NCI-H226 (cell line): Measurements from ENCODE around the gene DRGX.

Source experiments
- DNase-seq: peaks from one replicate; pipeline ENCODE4 v3.0.0-alpha.2; 2015

The DRGX gene

DNA sequence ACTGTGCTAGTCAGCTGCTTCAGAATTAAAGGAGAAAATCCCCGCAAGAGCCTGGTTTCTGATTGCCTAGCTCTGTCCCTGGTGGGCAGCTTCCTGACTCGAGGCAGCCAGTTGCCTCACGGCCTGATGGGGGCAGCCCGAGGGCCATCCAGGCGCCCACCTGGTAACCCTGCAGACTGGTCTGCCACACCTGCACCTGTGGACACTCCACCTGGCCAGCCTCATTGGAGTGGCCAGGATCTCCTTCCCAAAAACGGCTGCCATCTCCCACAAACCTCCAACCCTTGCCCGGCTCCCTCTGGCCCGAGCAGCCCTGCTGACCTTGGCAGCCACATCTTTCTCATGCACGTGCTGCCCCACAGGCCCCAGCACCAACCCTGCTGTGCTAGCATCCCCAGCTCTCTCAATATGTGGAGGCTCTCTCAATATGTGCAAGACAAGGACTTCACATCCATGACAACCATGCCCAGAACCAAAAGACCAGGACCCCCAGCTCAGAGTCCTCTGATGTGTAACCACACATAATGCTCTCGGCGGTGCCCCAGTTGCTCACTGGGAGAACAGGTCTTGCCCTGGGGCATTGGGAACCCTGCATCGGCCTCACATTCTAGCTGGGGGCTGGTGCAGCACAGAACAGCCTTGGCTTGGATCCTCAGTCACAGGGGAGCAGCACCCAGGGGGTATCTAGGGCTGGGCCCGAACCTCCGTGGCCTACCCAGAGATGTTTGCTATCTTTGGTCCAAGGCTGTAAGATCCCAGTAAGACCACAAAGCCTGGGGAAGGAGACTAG is 14.6 kb downstream of the DRGX start:
- DNase-seq, result no peak

DNA sequence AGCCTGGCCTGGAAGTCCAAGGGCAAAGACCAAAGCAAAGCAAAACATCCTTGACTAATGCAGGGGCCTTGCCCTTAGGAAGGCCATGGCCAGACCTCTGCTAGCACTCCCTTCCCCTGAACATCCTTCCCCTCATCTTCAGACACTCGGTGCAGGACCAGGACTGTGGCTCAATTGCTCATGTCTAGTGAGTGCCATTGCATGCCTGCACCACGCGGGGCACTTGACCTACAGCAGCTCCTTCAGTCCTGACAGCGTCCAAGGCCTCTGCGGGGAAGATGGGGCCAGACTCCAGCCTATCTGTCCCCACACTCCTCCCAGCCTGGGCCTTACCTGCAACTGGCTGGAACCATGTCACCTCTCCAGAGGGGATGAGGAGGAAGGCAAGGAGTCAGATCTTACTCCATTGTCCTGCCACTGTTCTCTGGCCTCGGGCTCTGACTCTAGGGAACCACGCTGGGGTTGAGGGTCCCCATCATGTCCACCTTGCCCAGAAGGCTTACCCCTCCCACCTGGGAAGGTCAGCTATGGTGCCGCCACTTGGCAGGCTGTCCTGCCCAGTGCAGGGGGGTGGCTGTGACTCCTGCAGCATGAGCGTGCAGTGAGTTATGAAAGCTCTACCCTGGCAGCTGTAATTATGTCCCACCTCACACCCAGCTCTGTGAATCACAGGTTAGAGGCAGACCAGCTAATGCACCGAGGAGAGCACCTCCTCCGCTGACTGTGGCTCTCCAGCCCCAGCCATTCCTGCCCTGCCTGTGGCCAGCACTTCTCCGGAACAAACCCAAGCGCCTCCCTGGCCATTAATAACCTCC is 16.1 kb downstream of the DRGX start:
- DNase-seq, result no peak

DNA sequence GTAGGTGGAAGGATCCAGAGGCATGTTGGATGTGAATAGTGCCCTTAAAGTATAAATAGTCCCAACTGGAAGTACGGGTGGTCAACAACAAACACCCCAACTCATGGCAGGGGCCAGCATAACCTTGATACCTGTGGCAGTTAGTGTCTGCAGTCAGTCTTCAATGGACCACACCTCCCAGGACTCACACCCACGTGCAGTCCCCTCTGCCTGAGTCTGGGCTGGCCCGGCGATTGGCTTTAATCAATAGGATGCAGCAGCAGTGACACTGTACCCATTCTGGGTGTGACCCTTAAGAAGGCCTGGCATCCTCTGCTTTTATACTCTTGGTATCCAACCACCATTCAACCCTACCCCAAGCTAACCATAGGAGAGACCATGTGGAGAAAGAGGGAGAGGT is 18.6 kb downstream of the DRGX start:
- no peak for DNase-seq

DNA sequence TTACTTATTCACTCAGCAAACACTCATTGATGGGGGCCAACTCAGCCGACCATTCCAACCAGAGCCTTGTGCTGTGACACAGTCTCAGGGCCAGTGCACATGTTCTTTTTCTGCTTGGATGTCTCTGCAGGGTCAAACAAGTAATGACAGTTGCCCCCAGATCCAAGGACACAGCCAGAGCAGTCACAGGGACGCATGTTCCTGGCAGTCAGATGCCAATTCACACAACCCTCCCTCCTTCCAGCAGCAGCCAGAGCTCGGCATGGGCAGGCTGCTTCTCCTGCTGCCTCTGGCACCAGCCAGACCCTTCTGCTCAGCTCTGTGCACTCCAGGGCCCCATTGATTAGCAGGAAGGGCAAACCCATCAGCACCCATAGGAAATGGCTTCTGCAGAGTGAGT is 20.3 kb downstream of the DRGX start:
- DNase-seq, result no peak

DNA sequence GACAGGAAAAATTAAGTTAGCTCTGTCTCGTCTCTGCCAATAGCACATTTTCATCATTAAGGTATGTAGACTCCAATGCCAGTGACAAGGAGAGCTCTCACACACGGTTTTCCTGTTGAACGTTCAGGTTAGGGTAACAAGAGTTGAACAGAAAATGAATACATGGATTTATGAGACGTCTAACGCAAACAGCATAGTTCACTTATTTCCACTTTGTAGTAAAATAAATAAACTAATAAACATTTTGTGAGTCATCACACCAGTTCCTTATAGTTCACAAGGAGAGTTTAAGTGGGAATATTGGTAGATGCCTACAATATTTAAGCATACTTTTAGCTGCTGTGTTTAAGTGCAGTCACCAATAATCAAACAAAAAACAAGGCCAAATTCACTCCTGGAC is 21.1 kb downstream of the DRGX start:
- no peak for DNase-seq

DNA sequence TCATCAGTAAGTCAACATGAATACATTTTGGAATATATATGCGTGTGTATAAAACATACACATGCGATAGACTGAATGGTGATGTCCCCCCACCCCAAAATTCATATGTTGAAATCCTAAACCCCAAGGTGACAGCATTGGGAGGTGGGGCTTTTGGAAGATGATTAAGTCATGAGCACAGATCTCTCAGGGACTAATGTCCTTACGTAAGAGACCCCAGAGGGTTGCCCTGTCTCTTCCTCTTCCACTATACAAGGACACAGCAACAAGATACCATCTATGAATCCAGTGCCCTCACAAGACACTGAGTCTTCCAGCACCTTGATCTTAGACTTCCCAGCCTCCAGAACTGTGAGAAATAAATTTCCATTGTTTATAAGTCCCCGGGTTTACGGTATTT is 22.5 kb downstream of the DRGX start:
- DNase-seq, result no peak

DNA sequence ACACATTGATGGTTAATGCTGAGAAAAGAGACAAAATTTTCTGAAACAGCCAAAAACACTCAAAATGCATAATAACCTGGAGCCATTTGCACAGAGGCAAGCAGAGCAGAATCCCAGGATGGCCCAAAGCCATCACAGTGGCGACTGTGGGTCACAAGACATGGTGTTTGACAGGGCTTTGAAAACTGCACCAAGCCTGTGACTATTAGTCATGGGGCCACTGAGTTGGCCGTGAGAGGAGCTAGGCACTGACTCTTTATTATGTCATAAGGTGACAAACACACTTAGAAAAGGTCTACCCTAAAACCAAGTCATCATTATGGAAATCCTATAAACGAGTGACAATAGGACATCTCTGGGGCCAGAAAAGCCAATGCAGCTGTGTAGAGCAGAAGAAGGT is 23.9 kb downstream of the DRGX start:
- DNase-seq, result no peak

DNA sequence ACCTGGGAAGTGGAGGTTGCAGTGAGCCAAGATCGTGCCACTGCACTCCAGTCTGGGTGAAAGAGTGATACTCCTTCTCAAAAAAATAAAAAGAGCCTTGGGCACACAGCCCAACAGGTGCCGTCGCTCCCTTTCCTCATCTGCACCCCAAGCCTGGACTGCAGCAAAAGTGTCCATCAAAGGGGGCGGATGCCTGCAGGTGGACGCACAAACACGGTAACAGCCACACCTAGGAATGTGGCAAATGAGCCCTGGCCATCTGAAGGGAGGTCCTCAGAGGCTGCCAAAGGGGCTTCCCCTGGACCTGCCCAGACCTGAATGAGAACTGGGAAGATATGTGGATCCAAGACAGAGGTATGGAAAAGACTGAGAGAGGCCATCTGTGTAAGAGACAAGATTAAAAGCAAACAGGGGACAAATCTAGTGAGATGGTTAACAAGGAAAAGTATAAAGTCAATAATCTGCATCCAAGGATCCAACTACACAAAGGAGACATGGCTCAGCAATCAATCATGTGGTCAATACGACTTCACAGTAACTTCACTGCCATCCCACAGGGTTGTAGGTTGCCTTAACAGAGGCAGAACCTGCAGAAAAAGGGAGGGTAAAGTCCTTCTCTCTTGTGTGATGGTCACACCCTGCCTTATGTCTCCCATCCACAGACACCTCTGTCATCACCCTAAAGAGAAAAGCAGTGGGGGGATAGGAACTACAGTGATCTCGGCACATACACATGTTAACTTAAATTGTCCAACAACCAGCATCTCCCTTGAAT is 25.4 kb downstream of the DRGX start:
- no peak for DNase-seq

DNA sequence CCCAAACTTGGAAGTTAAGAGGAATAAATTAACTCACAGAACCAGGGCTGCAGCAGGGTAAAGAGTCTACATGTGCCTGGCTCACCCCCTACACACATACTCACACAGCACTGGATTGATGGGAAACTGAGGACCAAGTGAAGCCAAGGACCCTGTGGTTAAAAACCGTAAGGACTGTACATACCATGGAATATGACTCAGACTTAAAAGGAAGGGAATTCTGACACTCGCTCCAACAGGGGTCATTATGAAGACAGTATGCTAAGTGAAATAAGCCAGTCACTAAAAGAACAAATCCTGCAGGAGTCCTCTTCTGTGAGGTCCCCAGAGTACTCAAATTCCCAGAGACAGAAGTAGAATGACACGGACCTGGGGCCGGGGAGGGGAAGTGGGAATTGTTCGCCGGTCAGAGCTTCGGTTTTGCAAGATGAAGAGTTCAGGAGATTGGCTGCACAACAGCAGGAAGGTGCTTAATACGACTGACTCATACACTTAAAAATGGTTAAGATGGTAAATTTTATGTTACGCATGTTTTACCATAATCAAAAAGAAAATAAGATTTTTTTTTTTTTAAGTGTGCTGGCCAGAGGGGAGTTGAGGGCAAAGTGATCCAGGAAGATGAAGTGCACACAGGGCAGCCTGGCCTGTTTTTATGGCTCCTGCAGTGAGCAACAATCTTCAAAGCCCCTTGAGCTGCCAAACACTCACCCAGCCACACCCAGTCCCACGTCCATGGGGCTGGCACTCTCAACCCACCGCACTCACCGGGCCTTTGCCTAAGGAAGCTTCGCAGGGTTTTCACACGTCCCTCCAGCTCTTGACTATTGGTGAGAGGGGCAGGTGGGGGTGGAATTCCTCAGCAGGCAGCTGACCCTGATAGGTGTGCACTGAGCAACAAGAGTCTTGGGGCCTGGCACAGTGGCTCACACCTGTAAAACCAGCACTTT is 26.4 kb downstream of the DRGX start:
- DNase-seq, result no peak

DNA sequence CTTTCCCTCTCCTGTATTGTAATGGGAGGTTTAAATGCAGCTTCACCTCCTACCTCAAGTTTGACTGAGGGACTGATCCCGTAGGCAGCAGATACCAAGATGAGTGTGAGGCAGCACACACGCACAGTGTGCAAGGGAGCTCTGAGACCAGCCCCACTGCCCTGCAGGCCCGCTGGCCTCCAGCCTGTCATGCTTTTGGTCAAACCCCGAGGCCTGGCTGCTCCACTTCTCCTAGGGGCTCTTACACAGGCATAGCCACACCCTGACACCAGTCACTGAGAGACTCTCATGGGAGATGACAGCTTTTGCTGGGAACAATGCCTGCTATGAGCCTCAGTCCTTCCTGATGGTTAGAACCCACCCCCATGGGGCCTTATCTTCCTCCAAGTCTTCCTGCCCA is 27.6 kb downstream of the DRGX start:
- DNase-seq, result no peak

DNA sequence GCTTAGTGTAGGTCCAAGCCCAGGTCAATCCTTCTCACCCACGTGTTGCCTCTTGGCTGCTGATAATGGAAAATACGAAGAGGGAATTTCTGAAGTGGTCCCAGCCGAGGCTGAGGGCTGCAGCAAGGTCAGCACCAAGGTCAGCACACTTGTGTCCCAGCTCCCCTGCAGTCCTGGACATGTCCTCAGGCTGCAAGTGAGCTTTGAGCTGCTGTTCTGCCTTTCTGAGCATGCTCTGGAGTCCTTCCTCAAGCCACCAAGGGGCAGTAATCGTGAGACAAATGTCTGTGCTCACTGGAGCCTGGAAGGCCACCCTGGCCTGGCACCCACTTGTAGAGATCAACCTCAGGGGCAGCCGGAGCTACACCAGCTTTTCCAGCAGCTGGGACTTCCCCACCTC is 28.3 kb downstream of the DRGX start:
- no peak for DNase-seq

DNA sequence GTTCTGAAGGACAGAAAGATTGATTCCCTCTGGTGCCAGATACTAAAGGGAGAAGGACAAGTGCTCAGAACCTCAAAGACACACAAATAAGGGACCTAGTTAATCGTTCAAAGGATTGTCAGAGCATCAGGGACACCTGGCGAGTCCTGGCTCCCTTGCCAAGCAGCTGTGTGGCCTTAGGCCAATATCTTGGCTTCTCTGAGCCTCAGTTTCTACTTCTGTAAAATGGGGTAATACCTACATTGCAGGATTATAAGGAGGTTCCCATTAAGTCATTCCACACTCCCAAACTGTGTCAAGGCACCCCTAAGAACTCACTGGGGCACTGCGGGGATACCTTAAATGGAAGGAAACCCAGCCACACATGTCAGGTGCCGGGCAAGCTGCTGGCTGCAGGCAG is 29.4 kb downstream of the DRGX start:
- DNase-seq, result no peak

DNA sequence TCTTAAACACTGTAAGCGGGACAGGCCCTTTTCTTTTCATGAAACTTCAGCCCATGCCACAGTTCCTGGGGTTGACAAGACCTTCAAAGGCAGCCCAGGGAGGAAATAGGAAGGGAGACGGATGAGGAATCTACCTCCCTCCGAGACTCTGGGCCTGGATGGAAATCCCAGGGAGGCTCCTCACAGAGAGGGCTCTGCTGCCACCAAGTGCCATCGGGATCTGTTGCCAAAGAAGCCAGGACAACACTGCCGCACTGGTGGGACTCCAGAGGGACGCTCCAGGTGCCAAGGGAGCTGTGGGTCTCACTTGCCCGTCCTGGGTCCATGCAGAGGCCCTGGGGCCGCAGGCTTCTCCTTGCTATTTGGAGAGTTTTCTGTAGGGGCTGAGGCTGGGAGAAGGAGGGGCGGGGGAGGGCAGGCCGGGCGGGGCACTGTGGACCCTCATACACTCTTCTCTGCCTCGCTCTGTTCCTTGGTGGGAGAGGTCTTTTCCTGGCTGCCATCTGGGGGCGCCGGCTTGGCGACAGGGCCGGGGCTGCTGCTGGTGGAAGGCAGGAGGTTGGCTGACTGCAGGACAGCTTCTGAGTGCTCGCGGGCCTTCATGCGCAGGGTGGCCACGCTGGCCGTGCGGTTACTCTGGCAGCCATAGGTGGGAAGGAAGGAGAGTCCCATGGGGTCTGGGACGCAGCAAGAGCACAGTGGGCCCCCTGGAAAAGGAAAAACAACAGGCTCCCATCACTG is 30.0 kb downstream of the DRGX start:
- DNase-seq, result no peak

DNA sequence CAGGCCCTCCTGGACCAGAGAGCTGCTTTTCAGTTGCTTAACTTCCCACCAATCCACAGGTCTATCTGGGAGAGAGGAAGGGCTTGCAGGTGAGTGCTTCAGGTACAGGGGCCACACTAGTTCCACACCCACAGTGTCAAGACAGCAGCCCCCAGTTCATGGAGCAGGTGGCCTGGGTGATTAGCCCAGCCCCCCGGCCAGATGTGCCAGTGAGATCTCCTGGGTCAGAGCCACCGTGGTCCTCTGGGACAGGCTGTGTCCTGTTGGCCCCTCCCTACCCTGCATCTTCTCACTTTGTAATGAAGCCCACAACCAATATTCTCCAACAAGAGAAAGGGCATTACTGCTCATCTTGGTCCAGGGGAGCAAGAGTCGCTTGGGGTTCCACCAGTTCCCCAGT is 30.6 kb downstream of the DRGX start:
- no peak for DNase-seq

DNA sequence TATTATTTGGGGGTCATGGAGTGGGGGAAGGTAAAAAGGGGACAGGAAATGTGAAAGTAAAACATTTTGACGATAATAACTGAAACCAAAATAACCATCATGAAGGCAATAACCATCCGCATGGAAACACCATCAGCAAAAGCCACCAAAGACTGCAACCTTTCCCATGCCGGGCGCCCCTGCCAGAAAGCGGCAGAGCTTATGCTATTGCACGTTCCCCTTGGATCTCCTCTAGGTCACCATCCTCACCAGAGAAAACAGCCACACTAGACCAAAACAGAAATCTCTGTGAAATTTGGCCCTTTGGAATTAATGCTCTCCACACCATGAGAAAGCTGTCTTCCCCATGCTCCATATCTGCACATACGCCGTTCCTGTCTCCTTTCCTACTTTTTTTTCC is 31.1 kb downstream of the DRGX start:
- no peak for DNase-seq

DNA sequence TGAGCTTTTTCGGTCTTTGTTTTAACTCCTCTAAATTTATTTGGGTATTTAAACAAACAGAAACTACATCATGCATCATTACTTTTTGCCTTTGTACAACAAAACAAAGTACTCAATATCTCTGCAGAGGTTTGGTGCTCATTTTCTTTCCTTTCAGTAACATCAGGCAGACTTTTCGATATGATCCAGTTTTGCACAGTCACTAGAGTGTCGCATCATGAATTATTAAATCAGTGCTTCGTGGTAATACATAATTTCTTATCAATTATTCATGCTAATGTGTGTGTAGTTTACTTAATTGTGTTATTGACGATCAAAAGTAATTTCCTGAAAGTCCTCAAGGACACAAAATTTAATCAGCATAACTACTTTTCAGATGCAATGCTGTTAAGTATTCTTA is 31.8 kb downstream of the DRGX start:
- no peak for DNase-seq

DNA sequence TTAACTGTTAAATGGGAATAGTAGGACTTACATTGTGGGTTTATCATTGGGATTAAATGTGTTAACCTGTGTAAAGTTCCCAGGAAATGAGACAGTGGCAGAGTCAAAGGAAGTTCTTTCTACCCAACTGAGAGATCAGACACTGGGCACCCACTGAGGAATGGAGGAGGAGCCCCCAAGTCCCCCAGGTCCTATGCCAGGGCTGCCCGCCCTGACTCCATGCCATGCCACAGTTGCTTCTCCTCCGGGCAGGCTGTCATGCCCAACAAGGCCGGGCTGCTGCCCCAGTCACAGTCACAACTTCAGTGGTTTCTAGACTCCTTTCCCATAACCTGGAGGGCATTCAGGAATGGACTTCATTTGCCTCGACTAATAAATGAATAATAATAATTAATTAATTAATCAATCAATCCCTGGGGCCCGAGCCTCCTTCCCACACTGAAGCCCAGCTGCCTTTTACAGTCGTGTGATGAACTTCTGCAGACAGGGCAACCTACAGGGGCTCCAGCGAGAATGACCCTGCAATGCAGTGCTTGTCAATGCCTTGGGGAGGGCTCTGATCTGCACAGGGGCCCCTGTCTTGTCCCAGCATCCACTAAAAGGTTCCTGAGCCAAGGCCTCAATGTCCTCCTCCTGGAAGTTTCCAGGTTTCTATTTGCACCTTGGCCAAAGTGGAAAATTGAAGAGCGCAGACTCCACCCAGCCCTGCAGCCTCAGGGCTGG is 32.4 kb downstream of the DRGX start:
- DNase-seq, result no peak

DNA sequence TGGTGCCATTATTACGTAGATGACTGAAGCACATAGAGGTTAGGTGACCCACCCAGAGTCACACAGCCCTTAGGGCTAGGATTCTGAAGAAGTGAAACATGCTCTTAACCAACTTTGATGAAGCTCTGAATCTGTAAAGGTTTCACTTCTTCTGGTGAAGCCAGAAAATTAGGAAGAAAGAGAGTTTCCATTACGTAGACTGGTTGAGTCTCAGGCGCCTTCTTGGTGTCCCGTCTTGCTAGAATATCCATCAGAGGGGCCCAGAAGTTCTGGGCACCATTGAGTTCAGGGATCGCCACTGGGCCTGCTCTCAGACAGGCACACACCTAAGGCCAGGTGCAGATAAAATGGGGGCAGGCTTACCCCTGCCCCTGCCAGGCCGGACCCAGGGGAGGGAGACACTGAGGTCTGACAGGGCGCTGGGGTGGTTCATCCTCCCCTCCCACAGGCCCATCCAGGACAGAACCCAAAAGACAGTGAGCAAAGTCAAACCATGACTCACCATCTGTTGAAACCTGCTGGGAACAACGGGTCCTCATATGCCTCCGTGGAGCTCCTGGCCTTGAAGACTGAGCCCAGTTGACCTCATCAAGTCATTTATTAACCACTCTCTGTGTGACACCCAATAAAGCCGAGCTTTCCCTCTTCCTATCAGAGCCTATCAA is 33.2 kb downstream of the DRGX start:
- DNase-seq, result no peak

DNA sequence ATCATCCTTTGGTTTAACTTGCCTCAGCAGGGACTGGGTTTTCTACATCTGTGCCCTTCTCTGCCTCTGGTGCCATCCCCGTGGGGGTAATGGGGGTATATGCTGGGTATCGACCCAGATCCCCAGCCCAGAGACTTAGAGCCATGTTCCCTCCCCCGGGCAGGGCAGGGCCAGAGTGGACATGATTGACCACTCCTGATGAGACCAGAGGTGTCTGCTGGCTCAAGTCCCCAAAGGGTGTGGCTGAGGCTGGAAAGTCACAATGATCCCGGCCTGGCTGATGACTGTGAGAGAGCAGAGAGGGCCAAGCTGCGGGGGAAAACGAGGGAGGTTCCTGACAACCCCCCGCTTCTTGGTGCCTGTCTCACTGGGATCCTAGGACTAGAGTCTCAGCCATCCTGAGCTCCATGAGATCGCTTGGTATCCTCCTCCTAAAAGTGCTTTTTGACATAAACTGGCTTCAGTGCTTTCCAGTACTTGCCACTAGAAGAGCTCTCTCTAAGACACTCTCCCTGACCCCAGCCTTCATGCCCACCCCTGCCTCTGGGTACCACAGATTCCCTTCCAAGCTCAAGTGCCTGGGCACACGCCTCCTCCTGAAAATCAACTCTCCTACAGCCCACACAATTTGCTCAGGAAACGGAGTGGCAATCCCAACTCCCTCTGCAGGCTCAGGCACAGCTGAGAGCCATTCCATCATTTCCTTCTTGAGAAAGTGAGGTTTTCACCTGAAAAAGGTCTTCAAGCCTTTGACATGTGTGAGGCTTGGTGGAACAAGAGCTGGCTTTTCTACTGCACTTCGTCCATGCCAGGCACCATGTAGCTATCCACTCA is 33.9 kb downstream of the DRGX start:
- no peak for DNase-seq

DNA sequence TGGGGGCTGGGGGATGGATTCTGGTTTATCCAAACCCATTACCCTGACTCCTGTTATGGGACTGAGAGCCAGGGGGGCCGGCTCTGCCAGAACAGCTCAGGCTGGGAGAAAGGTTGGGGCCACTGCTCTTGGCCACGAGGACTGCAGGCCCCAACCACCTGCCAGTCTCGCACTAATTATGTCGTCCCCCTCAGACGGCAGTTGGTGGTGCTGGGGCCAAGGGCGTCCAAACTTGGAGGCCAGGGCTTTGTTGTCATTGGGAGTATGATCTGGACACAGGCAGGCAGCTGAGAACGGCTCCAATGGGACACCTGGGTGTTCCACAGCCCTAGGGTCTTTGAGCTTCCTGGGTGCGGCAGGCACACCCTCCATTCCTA is 34.7 kb downstream of the DRGX start:
- no peak for DNase-seq
